Common myeloid progenitor, CD34-positive (primary cell): Measurements from ENCODE around the gene HAPLN2.
"Not testable (repeated sequence)": the region's sequence is repeated elsewhere in the genome, so short reads cannot be mapped to it uniquely, and the experiment has no call there.

Experiments
- CTCF ChIA-PET: fragments of 350-600 bp; sonication (Branson Sonifier 250); formaldehyde crosslinking; loops from one replicate; lab custom pipeline; 2021; ENCODE audit warnings: antibody characterized with exemption; lab: Charles Lee
- POLR2A ChIA-PET: fragments of 350-600 bp; sonication (Branson Sonifier 250); formaldehyde crosslinking; loops from one replicate; lab custom pipeline; 2021; ENCODE audit warnings: antibody characterized with exemption; lab: Charles Lee
- DNase-seq, 3 donors: peaks; one replicate each; pipeline versions ENCODE4 v3.0.0 to v3.0.0-alpha.2; 2013
- H3K27ac ChIP-seq, 2 experiments: 1 replicate in 1 of 2; 2 replicates in 1 of 2; pipeline ENCODE4 v1.7.0; 2013; ENCODE audit warnings: inconsistent platforms in 2 of 2, low read length in 2 of 2, mild to moderate bottlenecking in 2 of 2, low read depth in 1 of 2, moderate library complexity in 1 of 2; ENCODE audit not compliant: severe bottlenecking in 2 of 2, insufficient read depth in 1 of 2, poor library complexity in 1 of 2
- H3K27me3 ChIP-seq, 5 experiments: replicated peaks in 2 of 5; 1 replicate in 3 of 5; 2 replicates in 2 of 5; pipeline versions ENCODE4 v1.6.1 to v1.7.0; 2013; ENCODE audit warnings: low read length in 4 of 5, mild to moderate bottlenecking in 2 of 5, moderate library complexity in 2 of 5, inconsistent platforms in 1 of 5; ENCODE audit not compliant: insufficient read depth in 5 of 5, control insufficient read depth in 4 of 5
- H3K36me3 ChIP-seq, 4 experiments: 1 replicate in 2 of 4; 2 replicates in 2 of 4; pipeline versions ENCODE4 v1.6.1 to v1.7.0; 2013; ENCODE audit warnings: low read length in 3 of 4, control low read depth in 1 of 4, mild to moderate bottlenecking in 1 of 4; ENCODE audit not compliant: control insufficient read depth in 4 of 4, insufficient read depth in 4 of 4
- H3K4me1 ChIP-seq, 4 experiments: 1 replicate in 3 of 4; 2 replicates in 1 of 4; pipeline versions ENCODE4 v1.6.1 to v1.7.1; 2013; ENCODE audit warnings: low read length in 3 of 4, mild to moderate bottlenecking in 3 of 4, control low read depth in 1 of 4, inconsistent platforms in 1 of 4, moderate library complexity in 1 of 4; ENCODE audit not compliant: control insufficient read depth in 4 of 4, insufficient read depth in 4 of 4; ENCODE audit errors: control extremely low read depth in 1 of 4
- H3K4me3 ChIP-seq, 7 experiments: 1 replicate in 4 of 7; 2 replicates in 3 of 7; pipeline versions ENCODE4 v1.5.1 to v1.7.0; 2013; ENCODE audit warnings: mild to moderate bottlenecking in 7 of 7, low read length in 6 of 7, moderate library complexity in 6 of 7, inconsistent platforms in 2 of 7, low read depth in 2 of 7, control low read depth in 1 of 7; ENCODE audit not compliant: insufficient read depth in 4 of 7, control insufficient read depth in 1 of 7; ENCODE audit errors: extremely low read depth in 1 of 7
- H3K9me3 ChIP-seq, 5 experiments: 1 replicate in 4 of 5; 2 replicates in 1 of 5; pipeline versions ENCODE4 v1.6.1 to v1.7.1; 2013; ENCODE audit warnings: low read length in 4 of 5, mild to moderate bottlenecking in 2 of 5, inconsistent platforms in 1 of 5, low read depth in 1 of 5, moderate library complexity in 1 of 5; ENCODE audit not compliant: control insufficient read depth in 4 of 5, insufficient read depth in 2 of 5; ENCODE audit errors: control extremely low read depth in 1 of 5
- WGBS: methylation state at CpG from one replicate; pipeline ENCODE4 v1.1.5; 2013; ENCODE audit not compliant: insufficient coverage; 5-methylcytosine and 5-hydroxymethylcytosine counted together

Gene HAPLN2

GRCh38 chr1:156601892-156602291 lies 17.3 kb upstream of the HAPLN2 start:
- peaks cover 6 to 30% (median 22%) of the 10 kb centered on the region in 4 experiments for H3K4me1 ChIP-seq
- H3K36me3 ChIP-seq = peaks cover 0 to 25% (median 14%) of the 10 kb centered on the region in 4 experiments
- DNase-seq = no peak
- peak overlapping the region in 1 of 2 experiments; percentile 65 for H3K27ac ChIP-seq
- POLR2A ChIA-PET = interaction anchor here (0.6 kb wide), 1 partner anchor 121 kb away, joined by 4 read pairs; no protein-coding TSS in a partner anchor
- H3K27me3 ChIP-seq = no peaks in the 10 kb centered on the region
- H3K4me3 ChIP-seq = peak overlapping the region; percentile 60 to 91 (median 85)
- CTCF ChIA-PET = interaction anchor here (1.4 to 7.7 kb wide), 5 partner anchors 11 to 121 kb away, joined by 3 to 63 read pairs (median 6); partner anchors contain the start of gene NAXE
- WGBS = 74% methylated on average over 11 of the region's 12 CpGs
- H3K9me3 ChIP-seq = no peaks in the 10 kb centered on the region

DNA sequence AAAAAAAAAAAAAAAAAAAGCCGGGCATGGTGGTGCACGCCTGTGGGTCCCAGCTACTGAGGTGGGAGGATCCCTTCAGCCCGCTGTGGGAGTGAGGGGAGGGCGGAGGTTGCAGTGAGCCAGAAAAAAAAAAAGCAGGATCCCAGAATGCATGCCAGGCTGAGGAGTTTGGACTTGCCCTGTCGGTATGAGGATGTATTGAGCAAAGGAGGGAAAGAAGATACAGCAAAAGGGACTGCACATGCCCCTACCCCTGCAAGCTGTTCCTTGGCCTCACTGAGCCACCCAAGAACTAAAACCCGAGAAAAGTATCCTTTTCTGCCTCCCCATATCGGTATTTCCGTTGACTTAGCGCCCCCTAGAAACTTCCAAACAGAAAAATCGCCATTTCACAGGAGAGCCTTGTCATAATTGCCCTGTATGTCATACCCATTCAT lies 16.6 kb upstream of the HAPLN2 start:
- peaks cover 0 to 18% (median 9%) of the 10 kb centered on the region in 4 experiments for H3K36me3 ChIP-seq
- no peaks in the 10 kb centered on the region for H3K27me3 ChIP-seq
- no peak overlapping the region for H3K27ac ChIP-seq
- DNase-seq = peak in 2 of 3 donors; percentile 46
- H3K9me3 ChIP-seq = no peaks in the 10 kb centered on the region
- WGBS = 38% methylated on average over 8 of the region's 10 CpGs
- H3K4me1 ChIP-seq = peaks cover 6 to 30% (median 22%) of the 10 kb centered on the region in 4 experiments
- ChIA-PET CTCF (interaction anchor here (0.7 to 7.7 kb wide), 6 partner anchors 11 to 258 kb away, joined by 3 to 63 read pairs (median 4); partner anchors contain the start of gene NAXE), POLR2A (no interaction called here)
- H3K4me3 ChIP-seq = peak overlapping the region in 2 of 7 experiments; percentile 5 to 50

GRCh38 chr1:156607344-156607743 lies 11.9 kb upstream of the HAPLN2 start:
- DNase-seq, H3K4me3 ChIP-seq, H3K27me3 ChIP-seq, H3K36me3 ChIP-seq, H3K4me1 ChIP-seq, H3K9me3 ChIP-seq, H3K27ac ChIP-seq, POLR2A ChIA-PET: not testable (repeated sequence)
- 96% methylated on average over 4 of the region's 4 CpGs for WGBS
- CTCF ChIA-PET = interaction anchor here (0.6 to 2.1 kb wide), 4 partner anchors 18 to 652 kb away, joined by 3 to 49 read pairs (median 6); partner anchors contain the start of gene TTC24

- DNase-seq = peak; percentile 80 to 88 (median 85)
- CTCF ChIA-PET = interaction anchor here (0.6 to 4.2 kb wide), 31 partner anchors 9 to 705 kb away, joined by 3 to 49 read pairs (median 4); partner anchors contain the start of genes IQGAP3, NAXE and TTC24
- POLR2A ChIA-PET = interaction anchor here (0.9 to 1.8 kb wide), 2 partner anchors 19 to 151 kb away, joined by 3 to 5 read pairs; no protein-coding TSS in a partner anchor
- H3K27ac ChIP-seq = no peak overlapping the region
- peaks cover 0 to 8% (median 3%) of the 10 kb centered on the region in 4 experiments for H3K4me1 ChIP-seq
- 40% methylated on average over 6 of the region's 7 CpGs for WGBS
- peaks cover 0 to 3% (median 0%) of the 10 kb centered on the region in 5 experiments for H3K27me3 ChIP-seq
- no peaks in the 10 kb centered on the region for H3K36me3 ChIP-seq
- H3K9me3 ChIP-seq = no peaks in the 10 kb centered on the region
- H3K4me3 ChIP-seq = no peak overlapping the region
These were observed 11.1 kb upstream of the HAPLN2 start for GRCh38 chr1:156608036-156608674.

- ChIA-PET POLR2A (interaction anchor here (0.9 to 1.8 kb wide), 2 partner anchors 20 to 152 kb away, joined by 3 to 5 read pairs; no protein-coding TSS in a partner anchor), CTCF (interaction anchor here (0.6 to 4.2 kb wide), 24 partner anchors 8 to 705 kb away, joined by 3 to 49 read pairs (median 4); partner anchors contain the start of genes IQGAP3 and TTC24)
- Histone ChIP-seq H3K4me1 (peaks cover 0 to 8% (median 3%) of the 10 kb centered on the region in 4 experiments), H3K9me3 (no peaks in the 10 kb centered on the region), H3K27ac (no peak overlapping the region), H3K4me3 (no peak overlapping the region), H3K36me3 (no peaks in the 10 kb centered on the region), H3K27me3 (peaks cover 0 to 3% (median 0%) of the 10 kb centered on the region in 5 experiments)
- peak; percentile 38 to 67 (median 62) for DNase-seq
- WGBS = 58% methylated on average over 4 of the region's 6 CpGs
These were observed 10.2 kb upstream of the HAPLN2 start for GRCh38 chr1:156608981-156609380.

DNA sequence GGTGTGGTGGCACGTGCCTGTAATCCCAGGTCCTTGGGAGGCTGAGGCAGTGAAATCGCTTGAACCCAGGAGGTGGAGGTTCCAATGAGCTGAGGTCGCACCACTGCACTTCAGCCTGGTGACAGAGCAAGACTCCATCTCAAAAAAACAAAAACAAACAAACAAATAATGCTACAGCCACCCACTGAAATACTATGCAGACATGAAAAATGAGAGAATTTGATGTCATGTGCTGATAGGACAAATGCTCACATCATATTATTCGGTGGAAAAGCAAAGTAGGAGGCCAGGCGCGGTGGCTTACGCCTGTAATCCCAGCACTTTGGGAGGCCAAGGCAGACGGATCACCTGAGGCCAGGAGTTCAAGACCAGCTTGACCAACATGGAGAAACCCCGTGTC lies 9.1 kb upstream of the HAPLN2 start:
- not testable (repeated sequence) for H3K9me3 ChIP-seq, H3K27me3 ChIP-seq, H3K4me3 ChIP-seq, H3K27ac ChIP-seq, DNase-seq, H3K36me3 ChIP-seq, H3K4me1 ChIP-seq
- CTCF ChIA-PET = interaction anchor here (1.3 to 4.2 kb wide), 3 partner anchors 14 to 145 kb away, joined by 3 to 19 read pairs (median 5); no protein-coding TSS in a partner anchor
- WGBS = 90% methylated on average over 5 of the region's 9 CpGs
- POLR2A ChIA-PET = interaction anchor here (0.6 kb wide), 1 partner anchor 758 kb away, joined by 6 read pairs; no protein-coding TSS in a partner anchor
